GM13977 (cell line): ENCODE results near the gene AGXT.
A peak's percentile ranks its signal among the peaks of the same experiment; 100 is the strongest.
"Not testable (repeated sequence)": the region's sequence is repeated elsewhere in the genome, so short reads cannot be mapped to it uniquely, and the experiment has no call there.

Experiments
- DNase-seq: peaks from one replicate; pipeline ENCODE4 v3.0.0; 2012; ENCODE audit warnings: low spot score
- CTCF ChIP-seq: IDR thresholded peaks from 2 replicates; pipeline ENCODE4 v1.5.1; 2012; ENCODE audit warnings: mild to moderate bottlenecking, control low read depth; ENCODE audit not compliant: insufficient read depth; ENCODE audit errors: extremely low read depth, missing control alignments
- in situ Hi-C: fragments of 300-500 bp; cut with MboI; formaldehyde crosslinking; loops from one replicate; pipeline ENCODE4 v1.12.0; 2022; ENCODE audit warnings: low sequenced_read_pairs, low pct_unique_long_range_greater_than_20kb, mixed read lengths, inconsistent platforms; ENCODE audit not compliant: unreplicated experiment

The AGXT gene

DNA sequence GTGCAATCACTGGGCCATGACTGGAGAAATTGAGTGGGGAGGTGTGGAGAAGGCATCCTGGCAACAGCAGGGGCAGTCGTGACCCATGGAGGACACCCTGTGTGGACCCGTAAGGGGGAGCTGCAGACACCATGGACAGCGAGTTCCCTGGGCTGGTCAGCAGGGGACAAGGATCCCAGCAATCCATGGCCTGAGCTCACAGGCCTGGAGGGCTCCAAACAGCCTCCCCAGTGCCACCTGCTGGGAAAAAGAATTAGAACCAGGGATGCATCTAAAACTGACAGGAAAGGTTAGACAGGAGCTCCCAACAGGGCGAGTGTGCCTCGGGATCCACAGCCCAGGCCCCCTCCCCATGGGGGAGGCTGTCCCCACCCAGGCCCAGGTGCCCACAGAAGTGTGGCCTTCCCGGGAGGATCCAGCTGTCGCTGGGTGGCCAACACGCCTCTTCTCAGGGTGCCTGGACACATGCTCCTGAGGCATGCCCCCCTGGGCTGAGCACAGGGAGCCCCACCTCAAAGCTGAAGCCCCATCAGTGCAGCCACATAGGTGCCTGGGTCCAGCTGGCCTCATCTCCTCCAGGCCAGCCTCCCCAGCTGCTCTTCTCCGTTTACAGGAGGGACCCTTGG, 28.1 kb upstream of the AGXT start:
- peak; percentile 54 for TF ChIP-seq CTCF
- in situ Hi-C loops: loop anchor here (25.0 kb wide), 1 partner anchor 328 kb away; no protein-coding TSS in a partner anchor
- peak; percentile 72 for DNase-seq

- in situ Hi-C loops: loop anchor here (25.0 kb wide), 1 partner anchor 334 kb away; no protein-coding TSS in a partner anchor
- DNase-seq: not testable (repeated sequence)
Measured at GRCh38 chr2:240846309-240846708, 22.3 kb upstream of the AGXT start.

DNA sequence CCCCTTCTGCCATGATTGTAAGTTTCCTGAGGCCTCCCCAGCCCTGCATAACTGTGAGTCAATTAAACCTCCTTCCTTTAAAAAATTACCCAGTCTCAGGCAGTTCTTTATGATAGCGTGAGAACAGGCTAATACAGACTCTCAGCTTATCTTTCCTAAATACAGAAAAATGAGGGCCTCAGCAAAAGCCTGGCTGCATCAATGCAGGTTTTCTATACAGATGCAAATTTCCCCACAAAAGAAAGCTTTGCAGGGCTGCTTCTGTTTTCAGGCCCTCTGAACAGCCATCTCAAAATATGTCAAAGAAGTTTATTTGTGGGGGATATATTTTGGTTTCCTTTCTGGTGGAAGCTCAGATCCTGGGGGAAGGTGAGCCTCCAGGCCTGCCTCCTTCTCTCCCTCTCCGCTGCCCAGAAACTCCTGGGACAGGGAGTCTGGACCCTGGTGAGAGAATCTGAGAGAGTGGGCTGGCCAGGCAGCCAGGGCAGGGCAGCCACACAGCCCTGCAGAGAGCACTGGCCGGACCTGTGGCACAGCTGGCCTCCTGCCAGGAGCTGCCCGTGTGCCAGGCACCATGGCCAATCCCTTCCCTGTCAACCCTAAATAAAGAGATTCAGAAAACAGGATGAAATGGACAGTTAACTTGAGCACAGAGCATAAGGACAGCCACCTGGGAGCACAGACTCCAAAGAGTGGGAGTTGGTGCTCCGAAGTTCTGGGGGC, 21.6 kb upstream of the AGXT start:
- in situ Hi-C loops: loop anchor here (25.0 kb wide), 1 partner anchor 335 kb away; no protein-coding TSS in a partner anchor
- no peak for DNase-seq
- TF ChIP-seq CTCF: no peak

DNA sequence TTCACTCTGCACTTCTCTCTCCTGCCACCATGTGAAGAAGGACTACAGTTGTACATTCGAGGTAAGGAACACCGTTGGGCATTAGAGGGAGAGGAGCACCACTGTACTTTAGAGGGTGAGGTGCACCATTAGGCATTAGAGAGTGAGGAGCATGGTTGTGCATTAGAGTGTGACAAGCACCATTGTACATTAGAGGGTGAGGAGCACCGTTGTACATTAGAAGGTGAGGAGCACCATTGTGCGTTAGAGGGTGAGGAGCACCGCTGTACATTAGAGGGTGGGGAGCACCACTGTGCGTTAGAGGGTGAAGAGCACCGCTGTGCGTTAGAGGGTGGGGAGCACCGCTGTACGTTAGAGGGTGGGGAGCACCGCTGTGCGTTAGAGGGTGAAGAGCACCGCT, 20.8 kb upstream of the AGXT start:
- no peak for TF ChIP-seq CTCF
- no peak for DNase-seq
- in situ Hi-C loops: loop anchor here (25.0 kb wide), 1 partner anchor 336 kb away; no protein-coding TSS in a partner anchor

DNA sequence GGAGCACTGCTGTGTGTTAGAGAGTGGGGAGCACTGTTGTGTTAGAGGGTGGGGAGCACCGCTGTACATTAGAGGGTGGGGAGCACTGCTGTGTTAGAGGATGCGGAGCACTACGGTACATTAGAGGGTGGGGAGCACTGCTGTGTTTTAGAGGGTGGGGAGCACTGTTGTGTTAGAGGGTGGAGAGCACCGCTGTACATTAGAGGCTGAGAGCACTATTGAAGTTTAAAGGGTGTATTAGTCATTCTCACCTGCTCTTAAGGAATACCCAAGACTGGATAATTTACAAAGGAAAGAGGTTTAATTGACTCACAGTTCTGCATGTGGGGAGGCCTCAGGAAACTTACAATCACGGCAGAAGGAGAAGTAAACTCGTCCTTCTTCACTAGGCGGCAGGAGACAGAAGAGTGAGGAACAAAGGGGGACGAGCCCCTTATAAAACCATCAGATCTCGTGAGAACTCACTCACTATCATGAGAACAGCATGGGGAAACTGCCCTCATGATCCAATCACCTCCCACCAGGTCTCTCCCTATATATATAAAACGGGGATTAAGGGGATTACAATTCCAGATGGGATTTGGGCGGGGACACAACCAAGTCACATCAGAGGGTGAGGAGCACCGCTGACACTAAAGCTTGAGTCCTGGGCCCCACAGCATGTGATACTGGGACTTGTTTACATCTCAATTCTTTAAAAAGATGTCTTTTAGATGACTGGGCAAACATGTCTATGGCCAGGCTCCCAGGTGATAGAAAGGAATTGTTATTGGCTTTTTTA, 19.5 kb upstream of the AGXT start:
- DNase-seq: no peak
- in situ Hi-C loops: loop anchor here (25.0 kb wide), 1 partner anchor 337 kb away; no protein-coding TSS in a partner anchor
- no peak for TF ChIP-seq CTCF

GRCh38 chr2:240850026-240850425, 18.6 kb upstream of the AGXT start:
- DNase-seq: no peak
- TF ChIP-seq CTCF: no peak
- in situ Hi-C loops: no loop called here

DNA sequence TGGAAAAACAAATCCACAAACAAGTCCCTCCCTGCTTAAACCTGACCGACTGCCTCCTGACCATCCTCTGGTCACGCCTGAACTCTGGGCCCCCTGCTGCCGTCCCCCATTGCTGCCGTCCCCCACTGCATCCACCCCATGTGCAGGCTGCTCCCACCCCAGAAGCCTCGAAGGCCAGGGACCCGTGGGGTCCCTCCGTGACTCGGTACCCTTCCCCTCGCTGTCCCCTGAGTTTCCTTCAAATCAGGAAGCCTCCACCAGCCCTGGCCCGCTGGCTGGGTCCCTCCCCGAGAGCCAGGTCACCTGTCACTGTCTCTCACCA, 17.9 kb upstream of the AGXT start:
- no peak for TF ChIP-seq CTCF
- DNase-seq: no peak
- in situ Hi-C loops: no loop called here
